Immature natural killer cell (primary cell): Measurements from ENCODE around the gene TMEM41B. TPM values are rescaled to one million over a fixed set of nuclear protein-coding genes. Genes with fewer than 3 reads are reported as not detected.

Experiments used
- DNase-seq, 3 donors: peaks; one replicate each; pipeline ENCODE4 v3.0.0; 2022; ENCODE audit warnings: mixed read lengths in 1 of 3
- H3K27ac Mint-ChIP-seq, 6 donors: one replicate each; pipeline ENCODE4 v1.8.0; 2020; ENCODE audit warnings: mixed read lengths in 6 of 6, mild to moderate bottlenecking in 5 of 6, inconsistent platforms in 4 of 6, moderate library complexity in 3 of 6
- H3K27me3 Mint-ChIP-seq, 3 donors: one replicate each; pipeline ENCODE4 v1.8.0; 2020 to 2021; ENCODE audit warnings: low read depth in 3 of 3, mild to moderate bottlenecking in 3 of 3, mixed read lengths in 3 of 3, moderate library complexity in 3 of 3, inconsistent platforms in 1 of 3
- H3K36me3 Mint-ChIP-seq, 3 donors: one replicate each; pipeline ENCODE4 v1.8.0; 2020; ENCODE audit warnings: mixed read lengths in 3 of 3, inconsistent platforms in 2 of 3, mild to moderate bottlenecking in 2 of 3
- H3K4me1 Mint-ChIP-seq, 2 donors: one replicate each; pipeline ENCODE4 v1.8.0; 2020; ENCODE audit warnings: inconsistent platforms in 2 of 2, mild to moderate bottlenecking in 2 of 2, mixed read lengths in 2 of 2, moderate library complexity in 1 of 2
- H3K4me3 Mint-ChIP-seq, 5 donors: one replicate each; pipeline ENCODE4 v1.8.0; 2020; ENCODE audit warnings: mild to moderate bottlenecking in 5 of 5, mixed read lengths in 5 of 5, inconsistent platforms in 3 of 5, moderate library complexity in 3 of 5
- H3K9me3 Mint-ChIP-seq, 6 donors: one replicate each; pipeline ENCODE4 v1.8.0; 2020; ENCODE audit warnings: mild to moderate bottlenecking in 6 of 6, mixed read lengths in 6 of 6, inconsistent platforms in 4 of 6, moderate library complexity in 3 of 6
- polyA plus RNA-seq, 3 donors: library from polyadenylated mRNA; unstranded; fragments of 300-500 nt; fragmentation: Illumina TruSeq; gene quantifications; one replicate each; pipeline ENCODE4 v1.2.3, GENCODE V29; 2021

Gene TMEM41B
- polyA plus RNA-seq, 3 donors from 2014 or later, result 5.4 to 10.6 (median 9.1) TPM

GRCh38 chr11:9277176-9277575, 37.2 kb downstream of the TMEM41B start:
- Mint-ChIP-seq H3K4me3 (no peak overlapping the region), H3K36me3 (peaks cover 0 to 14% (median 10%) of the 10 kb centered on the region in 3 donors), H3K9me3 (no peaks in the 10 kb centered on the region), H3K27ac (no peak overlapping the region), H3K27me3 (peaks cover 0 to 9% (median 0%) of the 10 kb centered on the region in 3 donors), H3K4me1 (peaks cover 13 to 16% of the 10 kb centered on the region in 2 donors)
- no peak for DNase-seq

- peaks cover 0 to 12% (median 0%) of the 10 kb centered on the region in 3 donors for H3K27me3 Mint-ChIP-seq
- no peak overlapping the region for H3K27ac Mint-ChIP-seq
- no peaks in the 10 kb centered on the region for H3K9me3 Mint-ChIP-seq
- H3K4me3 Mint-ChIP-seq, result no peak overlapping the region
- peaks cover 0 to 14% (median 10%) of the 10 kb centered on the region in 3 donors for H3K36me3 Mint-ChIP-seq
- no peak for DNase-seq
- peaks cover 13 to 16% of the 10 kb centered on the region in 2 donors for H3K4me1 Mint-ChIP-seq
Measured at GRCh38 chr11:9276571-9276970, 37.8 kb downstream of the TMEM41B start.

- Mint-ChIP-seq H3K27ac (peak overlapping the region in 1 of 6 donors; percentile 36), H3K9me3 (no peaks in the 10 kb centered on the region), H3K27me3 (peaks cover 0 to 5% (median 0%) of the 10 kb centered on the region in 3 donors), H3K4me3 (no peak overlapping the region), H3K4me1 (no peaks in the 10 kb centered on the region), H3K36me3 (peaks cover 0 to 9% (median 4%) of the 10 kb centered on the region in 3 donors)
- no peak for DNase-seq
Measured at GRCh38 chr11:9274499-9275258, 39.7 kb downstream of the TMEM41B start.

GRCh38 chr11:9273376-9274336, 40.7 kb downstream of the TMEM41B start:
- peaks cover 0 to 5% (median 3%) of the 10 kb centered on the region in 3 donors for H3K27me3 Mint-ChIP-seq
- no peak overlapping the region for H3K4me3 Mint-ChIP-seq
- H3K9me3 Mint-ChIP-seq, result no peaks in the 10 kb centered on the region
- no peak overlapping the region for H3K27ac Mint-ChIP-seq
- H3K36me3 Mint-ChIP-seq, result peaks cover 0 to 9% (median 4%) of the 10 kb centered on the region in 3 donors
- no peak for DNase-seq
- H3K4me1 Mint-ChIP-seq, result no peaks in the 10 kb centered on the region

GRCh38 chr11:9269492-9270013, 44.8 kb downstream of the TMEM41B start:
- Mint-ChIP-seq H3K27ac (no peak overlapping the region), H3K36me3 (no peaks in the 10 kb centered on the region), H3K4me3 (no peak overlapping the region), H3K27me3 (peaks cover 5 to 9% (median 6%) of the 10 kb centered on the region in 3 donors), H3K9me3 (no peaks in the 10 kb centered on the region), H3K4me1 (peaks cover 3 to 7% of the 10 kb centered on the region in 2 donors)
- DNase-seq, result no peak

GRCh38 chr11:9267680-9268079, 46.7 kb downstream of the TMEM41B start:
- no peak for DNase-seq
- Mint-ChIP-seq H3K36me3 (no peaks in the 10 kb centered on the region), H3K27ac (peak overlapping the region in 1 of 6 donors; percentile 2), H3K27me3 (peaks cover 9 to 17% (median 14%) of the 10 kb centered on the region in 3 donors), H3K4me3 (no peak overlapping the region), H3K9me3 (no peaks in the 10 kb centered on the region), H3K4me1 (peaks cover 12 to 18% of the 10 kb centered on the region in 2 donors)

- peaks cover 14 to 23% of the 10 kb centered on the region in 2 donors for H3K4me1 Mint-ChIP-seq
- H3K27me3 Mint-ChIP-seq, result peaks cover 9 to 17% (median 14%) of the 10 kb centered on the region in 3 donors
- no peak for DNase-seq
- H3K36me3 Mint-ChIP-seq, result no peaks in the 10 kb centered on the region
- peak overlapping the region in 3 of 5 donors; percentile 36 to 82 (median 71) for H3K4me3 Mint-ChIP-seq
- peak overlapping the region in 1 of 6 donors; percentile 50 for H3K27ac Mint-ChIP-seq
- H3K9me3 Mint-ChIP-seq, result no peaks in the 10 kb centered on the region
Measured at GRCh38 chr11:9266926-9267325, 47.5 kb downstream of the TMEM41B start.

- H3K36me3 Mint-ChIP-seq, result no peaks in the 10 kb centered on the region
- no peak for DNase-seq
- H3K9me3 Mint-ChIP-seq, result no peaks in the 10 kb centered on the region
- H3K27ac Mint-ChIP-seq, result peak overlapping the region in 3 of 6 donors; percentile 18 to 83 (median 23)
- H3K4me3 Mint-ChIP-seq, result peak overlapping the region; percentile 71 to 89 (median 85)
- peaks cover 9 to 17% (median 14%) of the 10 kb centered on the region in 3 donors for H3K27me3 Mint-ChIP-seq
- peaks cover 15 to 30% of the 10 kb centered on the region in 2 donors for H3K4me1 Mint-ChIP-seq
Measured at GRCh38 chr11:9266132-9266736, 48.2 kb downstream of the TMEM41B start.

- Mint-ChIP-seq H3K27ac (peak within 1 kb of the TSS; percentile 40 to 92 (median 84)), H3K27me3 (peaks cover 9 to 17% (median 14%) of the 10 kb centered on the region in 3 donors), H3K4me3 (peak within 1 kb of the TSS; percentile 87 to 98 (median 92)), H3K36me3 (no peaks in the 10 kb centered on the region), H3K4me1 (peaks cover 20 to 38% of the 10 kb centered on the region in 2 donors), H3K9me3 (no peaks in the 10 kb centered on the region)
- DNase-seq, result peak; percentile 52 to 57 (median 57)
Measured at GRCh38 chr11:9265211-9266131, 48.9 kb downstream of the TMEM41B start, which contains the start of gene DENND5A. Gene DENND5A (minus strand): TSS chr11:9265350. CDS start chr11:9265069, 281 bp downstream.

GRCh38 chr11:9264316-9265210, 49.8 kb downstream of the TMEM41B start:
- H3K9me3 Mint-ChIP-seq, result no peaks in the 10 kb centered on the region
- no peak for DNase-seq
- H3K4me1 Mint-ChIP-seq, result peaks cover 25 to 43% of the 10 kb centered on the region in 2 donors
- H3K27me3 Mint-ChIP-seq, result peaks cover 9 to 17% (median 14%) of the 10 kb centered on the region in 3 donors
- no peaks in the 10 kb centered on the region for H3K36me3 Mint-ChIP-seq
- H3K4me3 Mint-ChIP-seq, result peak overlapping the region; percentile 87 to 98 (median 92)
- H3K27ac Mint-ChIP-seq, result peak overlapping the region; percentile 40 to 92 (median 79)

- Mint-ChIP-seq H3K4me3 (peak overlapping the region; percentile 87 to 98 (median 92)), H3K9me3 (no peaks in the 10 kb centered on the region), H3K36me3 (no peaks in the 10 kb centered on the region), H3K4me1 (peaks cover 25 to 43% of the 10 kb centered on the region in 2 donors), H3K27me3 (peaks cover 9 to 17% (median 14%) of the 10 kb centered on the region in 3 donors), H3K27ac (peak overlapping the region; percentile 40 to 92 (median 79))
- DNase-seq, result peak; percentile 56 to 61 (median 59)
Measured at GRCh38 chr11:9263840-9264315, 50.5 kb downstream of the TMEM41B start.
